GM21360 (cell line): ENCODE data around the gene L1CAM.

Experiments
- ATAC-seq: cut with Tn5 transposase; IDR thresholded peaks from one replicate; pipeline ENCODE4 v1.9.1; 2021; ENCODE audit warnings: mild to moderate bottlenecking, moderate library complexity; ENCODE audit not compliant: unreplicated experiment

L1CAM gene

DNA sequence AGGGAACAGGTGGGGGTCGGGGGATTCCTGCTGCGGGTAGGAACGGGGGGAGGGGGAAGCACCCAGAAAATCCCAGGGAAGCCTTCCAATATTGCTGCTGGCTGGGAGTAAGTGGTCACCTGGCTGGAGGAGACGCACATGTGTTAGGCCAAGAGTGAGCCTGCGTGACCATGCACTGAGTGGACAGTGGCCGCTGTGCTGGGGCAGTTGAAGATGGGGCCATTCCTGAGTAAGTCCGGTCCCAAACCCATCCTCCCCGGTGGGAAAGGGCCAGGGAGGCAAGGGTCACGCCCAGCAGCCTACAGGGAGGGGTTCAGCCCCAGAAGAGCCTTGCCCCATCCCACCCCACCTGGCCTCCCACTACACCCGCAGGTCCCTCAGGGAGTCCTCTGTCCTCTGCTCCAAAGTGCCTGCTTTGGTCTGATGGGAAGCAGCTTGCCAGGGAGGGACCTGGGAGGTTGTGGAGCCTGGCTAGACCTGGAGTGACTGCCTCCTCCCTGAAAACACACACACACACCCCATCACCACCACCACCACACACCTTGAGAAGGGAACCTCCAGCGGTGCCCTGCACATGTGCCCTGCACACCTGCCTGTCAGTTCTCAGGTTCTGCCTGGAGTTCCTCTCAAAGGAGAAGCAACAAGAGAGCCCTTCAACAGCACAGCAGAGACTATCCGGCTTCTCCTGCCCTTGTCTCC is 6.1 kb downstream of the L1CAM start:
- ATAC-seq: no peak

DNA sequence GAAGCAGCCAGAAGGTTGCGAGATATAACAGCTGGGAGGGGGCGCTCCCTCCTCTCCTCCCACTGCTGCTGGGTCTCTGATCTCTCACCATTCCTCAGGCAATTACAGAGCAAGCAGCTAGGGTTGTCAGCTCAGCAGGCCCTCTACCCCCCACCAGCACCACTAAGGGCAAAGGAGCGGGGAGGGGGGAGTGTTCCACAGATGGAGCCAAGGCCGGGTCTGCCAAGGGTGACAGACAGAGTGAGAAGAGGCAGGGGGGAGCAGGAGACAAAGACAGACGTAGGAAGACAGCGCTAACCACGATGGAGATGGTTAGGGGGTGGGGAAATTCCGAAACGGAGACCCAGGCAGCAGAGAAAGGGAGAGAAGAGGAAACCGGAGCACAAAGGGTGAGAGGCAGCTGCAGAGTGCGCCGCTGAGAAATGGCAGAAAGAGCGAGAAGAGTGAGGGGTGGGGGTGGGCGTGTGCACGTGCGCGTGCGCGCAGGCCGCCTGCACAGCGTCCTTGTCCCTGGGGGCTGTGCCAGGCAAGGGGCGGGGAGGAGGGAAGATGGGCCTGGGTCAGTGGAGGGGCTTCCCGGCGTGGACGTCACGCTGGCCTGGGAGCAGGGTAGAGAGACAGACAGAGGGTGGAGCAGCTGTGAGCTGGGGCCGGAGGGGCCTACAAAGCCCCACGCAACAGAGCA is 6.9 kb downstream of the L1CAM start:
- no peak for ATAC-seq

DNA sequence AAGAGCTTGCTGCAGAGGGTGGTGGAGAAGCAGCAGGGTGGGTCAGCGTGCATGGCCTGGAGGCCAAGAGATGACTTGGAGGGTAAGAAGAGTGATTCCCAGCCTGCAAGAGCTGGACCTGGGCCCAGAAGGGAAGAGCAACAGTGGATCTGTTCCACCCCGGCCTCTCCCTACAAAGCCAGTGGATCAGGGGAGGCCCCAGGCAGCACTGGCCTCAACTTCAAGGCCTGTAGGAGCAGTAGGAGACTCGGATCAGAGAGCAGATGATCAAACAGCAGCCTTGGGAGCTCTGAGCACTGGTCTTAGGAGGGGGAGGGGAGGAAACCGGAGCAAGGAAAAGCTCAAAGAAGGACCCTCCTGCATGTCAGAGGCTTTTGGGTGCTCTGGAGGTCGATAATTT is 7.6 kb downstream of the L1CAM start:
- ATAC-seq: no peak

DNA sequence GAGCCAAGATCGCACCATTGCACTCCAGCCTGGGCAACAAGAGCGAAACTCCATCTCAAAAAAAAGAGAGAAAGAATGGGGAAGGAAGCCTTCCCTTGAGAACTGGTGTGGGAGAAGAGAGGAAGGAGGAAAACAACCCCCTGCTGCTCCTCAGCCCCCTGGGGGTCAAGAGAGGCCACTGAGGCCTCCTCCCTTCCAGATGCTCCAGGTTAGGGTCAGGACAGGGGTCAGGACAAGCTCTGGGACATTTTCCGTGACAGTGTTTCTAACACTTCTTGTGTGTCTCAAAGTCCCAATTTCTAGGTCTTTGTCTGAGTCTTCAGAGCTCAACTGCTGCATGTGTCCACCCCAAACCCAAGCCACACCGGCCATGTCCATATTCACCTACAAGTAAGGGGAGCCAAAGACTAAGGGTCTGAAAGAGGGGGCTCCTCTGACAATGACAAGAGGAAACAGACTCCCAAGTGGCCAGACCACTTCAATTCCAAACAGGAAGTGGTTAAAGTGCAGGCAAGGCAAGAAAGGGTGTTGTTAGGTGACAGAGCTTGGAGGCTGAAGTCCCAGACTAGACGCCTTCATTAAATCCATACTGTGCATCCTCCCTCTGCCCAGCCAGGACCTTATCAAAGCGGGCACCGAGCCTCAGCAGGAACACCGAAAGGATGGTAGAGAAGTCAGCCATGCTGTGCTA is 8.3 kb downstream of the L1CAM start:
- no peak for ATAC-seq

DNA sequence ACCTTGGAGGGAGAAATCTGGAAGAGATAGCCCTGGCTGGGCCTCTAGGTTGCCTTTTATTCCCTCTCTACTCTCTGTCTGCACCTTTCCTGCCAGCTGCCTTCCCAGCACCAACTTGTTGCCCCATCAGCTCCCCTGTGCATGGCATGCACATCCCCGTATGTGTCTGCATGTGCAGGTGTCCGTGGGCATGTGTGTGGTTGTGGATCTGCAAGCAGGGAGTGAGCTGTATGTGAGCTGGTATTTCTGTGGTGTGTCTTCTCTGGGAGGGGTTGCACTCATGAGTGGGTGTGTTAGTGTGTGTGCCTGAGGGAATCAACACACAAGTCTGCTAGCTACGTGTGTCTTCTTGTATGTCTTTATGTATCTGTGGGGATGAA is 9.9 kb downstream of the L1CAM start:
- ATAC-seq: no peak

DNA sequence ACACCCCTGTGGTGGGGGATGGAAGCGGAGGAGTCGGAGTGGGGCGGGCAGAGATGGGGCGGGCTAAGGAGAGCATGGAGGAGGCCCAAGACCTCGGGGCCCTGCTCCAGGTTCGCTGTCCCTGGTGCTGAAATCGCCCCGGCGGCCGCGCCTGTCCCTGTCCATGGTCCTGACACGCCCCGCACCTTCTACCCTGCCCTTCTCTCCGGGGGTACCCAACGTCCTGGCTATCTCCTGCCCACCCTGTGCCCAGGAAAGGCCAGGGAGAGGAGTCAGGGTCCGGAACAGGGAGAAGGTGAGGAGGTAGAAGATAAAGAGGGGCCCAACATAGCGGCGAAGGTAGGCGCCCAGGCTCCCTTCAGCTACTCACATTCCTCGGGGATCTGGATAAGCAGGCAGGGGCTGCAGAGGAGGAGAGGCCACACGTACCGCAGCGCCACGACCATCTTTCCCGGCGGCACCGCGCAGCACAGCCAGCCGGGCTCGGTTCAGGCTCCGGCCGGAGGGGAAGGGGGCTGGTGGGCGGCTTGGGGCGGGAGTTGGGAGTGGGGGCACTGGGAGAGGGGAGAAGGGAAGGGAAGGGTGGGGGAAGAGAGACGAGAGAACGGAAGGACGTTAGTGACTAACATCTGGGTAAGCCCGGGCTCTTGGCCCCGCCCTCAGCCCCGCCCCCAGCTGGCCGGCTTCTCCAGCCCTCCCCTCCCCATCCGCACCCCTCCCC is 10.4 kb downstream of the L1CAM start:
- no peak for ATAC-seq

DNA sequence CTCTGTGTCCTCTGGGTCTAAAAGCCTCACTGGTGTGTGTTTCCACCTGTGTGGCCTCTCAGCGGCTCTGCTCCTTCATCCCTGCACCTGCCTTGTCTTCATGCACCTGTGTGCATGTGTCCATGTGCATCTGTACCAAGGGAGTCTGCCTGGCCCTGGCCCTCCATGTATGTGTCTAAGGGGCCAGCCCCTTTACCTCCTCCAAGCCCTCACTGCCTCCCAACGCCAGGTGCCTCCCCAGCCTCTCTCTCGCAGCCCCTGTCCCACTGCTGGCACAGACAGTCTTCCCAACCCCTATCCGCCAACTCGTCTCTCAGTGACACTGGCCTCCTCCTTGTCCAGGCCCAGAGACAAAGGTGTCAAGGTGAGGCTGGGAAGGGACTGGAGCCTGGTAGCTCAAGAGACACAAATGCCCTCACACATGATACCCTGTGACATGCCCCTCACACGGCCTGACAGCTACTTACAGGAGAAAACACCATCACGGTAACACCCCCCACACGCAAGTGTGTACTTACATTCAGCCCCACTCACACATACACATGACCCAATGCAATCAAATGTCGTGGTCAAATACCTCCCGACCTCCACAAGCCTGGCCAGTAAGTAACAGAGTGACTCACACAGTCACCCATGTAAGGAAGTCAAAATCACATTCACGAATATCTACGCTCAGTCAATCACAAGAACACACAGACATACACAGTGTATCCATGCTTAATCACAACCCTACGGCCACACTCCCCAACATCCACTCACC is 11.4 kb downstream of the L1CAM start:
- no peak for ATAC-seq

DNA sequence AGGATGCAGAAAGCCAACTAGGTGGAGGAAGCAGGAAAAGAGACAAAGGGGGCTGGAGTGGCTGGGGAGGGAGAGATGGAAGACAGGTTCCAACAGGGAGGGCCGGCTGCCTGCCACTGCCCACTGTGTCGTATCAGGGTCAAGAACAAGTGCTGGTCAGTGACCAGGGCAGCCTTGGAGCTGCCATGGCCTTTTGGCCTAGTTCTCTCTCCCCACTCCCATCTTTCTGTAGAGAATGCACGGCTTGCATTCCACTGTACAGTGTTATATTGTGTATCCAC is 11.9 kb downstream of the L1CAM start:
- ATAC-seq: no peak

DNA sequence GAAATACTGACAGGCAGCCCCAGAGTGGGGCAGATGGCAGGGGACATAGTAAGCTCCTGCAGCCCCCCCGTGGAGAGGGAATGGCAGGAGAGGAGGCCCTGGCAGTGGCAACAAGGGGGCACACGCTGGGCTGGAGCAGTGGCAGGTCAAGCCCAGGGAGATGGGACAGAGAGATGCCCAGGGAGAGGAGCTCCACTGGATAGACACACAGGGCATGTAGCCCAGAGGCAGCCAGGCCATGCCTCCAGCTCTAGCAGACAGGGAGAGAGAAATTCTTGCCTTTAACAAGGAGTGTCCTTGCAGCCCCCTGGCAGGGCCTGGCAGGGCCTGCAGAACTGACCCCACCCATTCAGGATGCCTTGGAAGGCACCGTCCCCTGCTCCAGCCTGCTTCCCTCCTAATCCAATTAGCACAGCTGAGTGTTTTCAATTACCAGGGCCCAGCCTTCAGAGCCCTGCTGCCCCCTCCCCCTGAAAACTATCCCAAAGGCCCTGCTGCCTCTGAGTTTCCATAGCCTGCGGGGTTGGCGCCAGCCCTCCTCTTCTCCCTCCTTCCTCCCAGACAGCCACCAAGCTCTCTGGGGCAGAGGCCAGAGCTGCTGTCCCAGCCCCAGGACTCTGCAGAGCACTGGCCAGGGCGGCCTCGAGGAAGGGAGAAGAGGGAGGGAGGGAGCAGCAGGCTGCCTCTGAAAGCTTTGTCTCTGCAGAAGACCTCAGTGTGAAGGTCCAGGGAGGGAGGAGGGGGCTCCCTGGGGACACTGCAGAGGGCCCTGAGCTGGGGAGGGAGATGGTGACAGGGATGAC is 12.5 kb downstream of the L1CAM start:
- ATAC-seq: no peak

DNA sequence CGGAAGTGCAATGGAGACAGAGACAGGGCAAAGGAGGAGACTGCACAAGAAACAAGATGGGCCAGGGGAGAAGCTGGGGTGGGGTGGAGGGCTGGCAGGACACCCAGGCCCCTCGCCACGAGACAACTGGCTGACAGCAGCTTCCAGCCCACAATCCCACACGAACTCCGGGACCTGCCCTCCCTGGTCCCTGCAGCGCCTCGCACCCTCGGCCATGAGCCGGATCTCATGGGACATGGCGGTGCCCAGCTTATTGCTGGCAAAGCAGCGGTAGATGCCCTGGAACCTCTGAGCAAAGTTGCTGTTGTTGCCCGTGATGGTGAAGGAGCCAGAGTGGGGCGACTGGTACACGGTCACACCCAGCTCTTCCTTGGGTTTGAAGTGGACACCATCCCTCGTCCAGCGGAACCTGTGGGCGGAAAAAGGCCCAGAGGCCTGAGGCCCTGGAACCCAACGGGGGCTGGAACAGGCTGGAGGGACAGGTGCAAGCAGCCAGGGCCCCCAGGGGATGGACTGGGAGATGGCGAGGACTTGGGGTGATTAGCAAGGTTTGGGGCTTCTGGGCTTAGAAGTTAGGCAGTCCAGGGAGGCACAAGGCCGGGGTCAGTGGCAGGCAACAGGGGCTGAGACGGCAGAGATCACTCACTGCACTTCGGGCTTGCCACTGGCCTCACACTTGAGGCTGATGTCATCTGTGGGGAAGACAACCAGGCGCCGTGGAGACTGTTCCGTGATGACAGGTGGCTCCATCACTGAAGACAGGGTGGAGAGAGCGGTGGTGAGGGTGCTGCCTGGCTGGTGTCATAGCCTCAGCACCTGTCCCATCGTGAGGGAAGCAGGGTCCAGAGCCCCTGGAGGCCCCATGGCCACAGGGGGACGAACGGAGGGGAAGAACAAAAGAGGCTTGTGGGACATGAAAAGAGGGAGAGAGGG is 13.8 kb downstream of the L1CAM start:
- ATAC-seq: no peak

DNA sequence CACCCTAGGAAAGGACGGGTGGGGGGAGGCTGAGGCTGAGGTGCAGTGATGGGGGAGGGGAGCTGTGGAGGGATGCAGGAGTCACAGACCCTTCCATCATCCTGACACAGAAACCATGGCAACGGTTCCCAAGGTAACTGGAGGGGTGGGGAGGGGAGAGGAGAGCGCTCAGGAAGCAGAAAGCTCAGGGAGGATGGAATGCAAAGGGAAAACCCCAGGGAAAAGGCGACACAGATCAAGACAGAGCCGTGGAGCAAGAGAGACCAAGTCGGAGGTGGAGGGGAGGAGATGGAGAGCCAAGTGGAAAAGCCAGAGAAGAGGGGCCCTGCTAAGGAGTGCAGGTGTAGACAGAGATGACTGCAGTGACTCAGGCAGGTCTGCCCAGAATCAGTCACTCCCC is 14.5 kb downstream of the L1CAM start:
- ATAC-seq: no peak

DNA sequence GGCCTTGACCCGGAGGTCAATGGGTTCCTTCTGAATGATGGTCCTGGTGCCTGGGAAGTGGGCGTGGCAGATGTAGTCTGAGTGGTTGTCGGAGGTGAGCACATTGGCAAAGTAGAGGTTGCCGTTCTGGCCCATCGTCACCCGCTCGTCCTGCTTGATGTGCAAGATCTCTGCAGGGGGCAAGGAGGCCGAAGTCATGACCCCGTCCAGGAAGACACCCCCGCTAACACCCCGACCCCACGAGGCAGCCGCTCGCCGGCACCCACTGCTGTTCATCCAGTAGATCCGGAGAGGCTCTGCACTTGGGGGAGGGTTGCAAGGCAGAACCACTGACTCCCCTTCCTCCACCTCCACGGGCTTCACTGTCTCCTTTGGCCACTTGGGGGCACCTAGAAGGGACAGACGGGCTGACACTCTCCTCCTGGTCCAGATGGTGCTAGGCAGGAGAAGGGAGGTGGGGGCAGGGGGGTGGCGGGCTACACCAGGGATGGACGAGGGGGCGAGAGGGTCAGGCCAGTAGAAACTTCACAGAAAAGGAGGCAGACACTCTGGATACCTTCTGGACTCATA is 15.1 kb downstream of the L1CAM start:
- no peak for ATAC-seq

DNA sequence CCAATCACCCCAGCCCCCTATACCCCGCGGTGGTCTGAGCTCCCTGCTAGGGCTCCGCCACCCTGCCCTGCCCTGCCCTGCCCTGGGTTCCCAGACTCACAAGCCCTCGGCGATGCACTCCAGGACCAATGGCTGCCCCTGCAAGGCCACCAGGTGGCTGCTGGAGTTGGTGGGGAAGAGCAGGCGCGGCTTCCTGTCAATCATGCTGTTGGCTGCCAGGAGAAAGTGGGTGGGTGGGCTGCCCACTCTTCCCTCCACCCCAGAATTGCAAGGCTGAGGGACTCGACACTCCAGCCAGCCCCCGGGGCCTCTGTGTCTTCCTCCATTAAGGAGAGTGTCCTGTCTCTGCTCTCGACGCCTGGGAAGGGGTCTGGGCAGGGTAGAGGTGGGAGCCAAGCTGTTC is 15.7 kb downstream of the L1CAM start:
- ATAC-seq: no peak

DNA sequence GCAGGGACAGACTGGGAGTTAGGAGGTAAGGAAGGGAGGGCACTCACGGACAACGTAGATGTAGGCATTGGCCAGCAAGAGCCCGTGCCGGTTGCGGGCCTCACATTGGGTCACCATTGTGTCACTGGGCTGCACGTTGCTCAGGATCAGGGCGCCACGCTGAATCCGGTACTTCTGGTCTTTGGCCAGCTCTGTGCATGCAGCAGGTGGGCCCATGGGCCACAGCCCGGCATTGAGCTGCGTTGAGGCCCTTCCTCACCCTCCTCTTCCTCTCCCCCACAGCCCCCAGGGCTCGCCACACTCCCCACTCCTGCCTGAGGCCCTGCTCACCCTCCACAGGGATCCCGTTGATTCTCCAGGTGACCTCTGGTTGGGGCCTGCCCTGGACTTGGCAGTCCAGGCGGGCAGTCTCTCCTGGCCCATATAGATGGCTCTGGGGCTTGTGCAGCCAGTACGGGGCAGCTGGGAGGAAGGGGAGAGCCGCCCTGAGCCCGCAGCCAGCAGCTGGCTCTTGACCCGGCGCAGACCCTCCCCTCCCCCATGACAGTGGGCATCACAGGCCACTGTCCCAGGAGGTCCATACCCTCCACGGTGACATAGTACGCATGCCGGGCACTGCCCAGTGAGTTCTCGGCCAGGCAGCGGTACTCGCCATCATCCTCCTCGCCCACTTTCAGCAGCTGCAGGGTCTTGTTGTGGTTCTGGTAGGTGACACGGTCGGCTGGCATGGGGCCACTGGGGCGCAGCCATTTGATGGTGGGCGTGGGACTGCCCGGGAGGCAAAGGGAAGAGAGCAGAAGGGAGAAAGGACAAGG is 16.3 kb downstream of the L1CAM start:
- ATAC-seq: no peak

DNA sequence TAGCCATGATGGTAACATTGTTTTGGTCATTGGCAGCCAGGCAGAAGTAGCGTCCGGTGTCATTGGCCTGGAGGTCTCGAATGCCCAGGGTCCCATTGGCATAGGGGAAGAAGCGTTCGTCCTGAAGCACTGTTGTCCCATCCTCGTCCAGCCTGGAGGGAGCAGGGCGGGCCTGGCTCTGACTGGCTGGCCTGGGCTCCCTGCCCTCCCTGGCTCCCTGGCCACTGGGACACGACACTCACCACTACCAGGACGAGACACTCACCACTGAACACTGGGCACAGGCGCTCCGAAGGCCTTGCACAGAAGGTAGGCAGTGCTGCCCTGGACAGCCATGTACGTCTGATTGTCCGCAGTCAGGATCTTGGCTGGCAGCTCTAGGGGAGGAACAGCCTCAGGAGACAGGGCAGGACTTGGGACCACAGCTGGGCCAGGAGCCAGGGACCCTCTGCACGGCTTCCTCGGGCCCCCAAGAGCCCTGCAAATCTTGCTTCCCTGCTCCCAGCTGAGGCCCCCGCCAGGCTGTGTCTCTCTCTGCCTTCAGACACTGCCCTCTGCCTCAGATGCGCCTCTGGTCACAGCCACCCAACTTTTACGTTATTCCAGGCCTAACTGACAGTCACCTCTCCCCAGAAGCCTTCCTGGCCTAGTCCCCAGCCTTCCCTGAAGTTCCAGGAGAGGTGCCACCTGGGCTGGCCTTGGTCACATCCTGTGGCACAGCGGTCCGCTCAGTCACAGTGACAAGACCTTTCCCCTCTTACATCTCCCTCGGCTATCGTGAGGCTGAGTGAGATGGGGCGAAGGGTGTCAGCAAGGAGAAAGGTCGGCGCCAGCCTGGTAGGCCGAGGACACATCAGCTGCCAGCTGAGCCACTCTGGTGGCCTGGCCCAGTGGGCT is 17.1 kb downstream of the L1CAM start:
- no peak for ATAC-seq

DNA sequence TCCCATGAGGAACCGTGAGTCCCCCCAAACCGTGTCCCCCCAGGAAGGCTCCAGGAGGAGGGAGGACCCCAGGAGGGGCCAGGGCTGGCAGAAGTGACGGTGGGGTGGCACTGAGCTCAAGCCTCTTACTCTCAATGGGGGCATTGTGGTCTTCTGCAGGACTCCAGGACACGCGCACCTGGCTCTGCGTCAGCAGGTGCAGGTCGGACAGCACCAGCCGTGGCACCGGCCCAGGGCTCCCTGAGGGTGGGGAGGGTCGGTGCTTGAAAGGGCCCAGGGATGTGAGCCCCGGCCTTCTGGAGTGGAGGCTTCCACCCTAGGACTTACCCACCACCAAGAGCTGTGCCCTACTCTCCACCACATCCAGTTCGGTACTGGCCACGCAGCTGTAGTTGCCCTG is 18.3 kb downstream of the L1CAM start:
- no peak for ATAC-seq

DNA sequence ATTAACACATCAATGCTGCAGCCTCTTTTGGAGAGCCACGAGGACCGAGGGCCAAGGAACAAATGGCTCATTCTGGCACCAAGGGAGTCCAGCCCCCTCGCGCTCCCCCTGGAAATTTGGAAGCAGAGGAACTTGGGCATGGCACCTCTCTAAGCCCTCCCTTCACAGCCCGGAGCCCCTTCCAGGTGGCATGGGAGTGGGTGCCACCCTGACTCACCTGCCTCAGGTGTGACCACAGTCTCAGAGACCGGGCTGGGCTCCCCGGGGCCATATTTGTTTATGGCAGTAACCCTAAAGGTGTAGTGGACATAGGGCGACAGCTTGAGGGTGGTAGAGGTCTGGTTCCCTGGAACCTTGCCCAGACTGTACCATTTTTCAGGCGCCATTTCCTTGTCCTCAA is 18.8 kb downstream of the L1CAM start:
- ATAC-seq: no peak
